ENCODE data around the gene PRPF18. TPM values are rescaled to one million over a fixed set of nuclear protein-coding genes. Genes with fewer than 3 reads are reported as not detected.
A peak's percentile ranks its signal among the peaks of the same experiment; 100 is the strongest.

Gene PRPF18
- total RNA-seq, 1 experiment from 2014 or later = 10.2 TPM

DNA sequence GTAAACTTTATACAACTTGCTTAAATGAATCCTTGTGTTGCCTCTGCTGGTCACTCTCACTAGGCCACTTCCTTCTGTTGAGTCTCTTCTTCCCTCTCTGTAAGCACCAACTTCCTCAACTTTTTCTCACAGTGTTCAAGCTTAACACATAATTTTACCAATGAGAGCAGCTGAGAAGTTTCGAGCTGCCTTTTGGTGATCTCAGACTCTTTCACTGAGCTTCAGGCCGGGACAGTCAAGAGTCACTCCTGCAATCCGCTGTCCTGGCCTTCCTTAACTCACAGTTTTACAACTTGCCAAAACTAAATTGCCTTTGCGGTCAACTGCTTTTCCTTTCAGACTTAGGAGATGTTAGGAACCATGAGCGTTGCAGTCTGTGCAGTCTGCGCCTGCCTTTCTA is 47.4 kb downstream of the PRPF18 start:
- Histone ChIP-seq H3K27ac (ENCODE audit: low read length) (no peak overlapping the region), H2AFZ (ENCODE audit: low read length) (no peak overlapping the region), H3K4me3 (ENCODE audit: low read length) (no peak overlapping the region), H3K4me2 (ENCODE audit: low read length) (no peak overlapping the region), H3K4me1 (ENCODE audit: insufficient read depth, low read length) (peaks cover 15% of the 10 kb centered on the region), H3K36me3 (ENCODE audit: low read depth, low read length) (no peaks in the 10 kb centered on the region), H3F3A (ENCODE audit: low read length, unreplicated experiment) (no peaks in the 10 kb centered on the region), H3K9me2 (replicated peaks; ENCODE audit: low read length) (no peaks in the 10 kb centered on the region), H4K20me1 (ENCODE audit: low read length) (no peaks in the 10 kb centered on the region), H3K9me3 (ENCODE audit: low read length) (no peaks in the 10 kb centered on the region), H3K27me3 (ENCODE audit: low read length) (no peaks in the 10 kb centered on the region), H3K79me2 (ENCODE audit: low read length) (no peaks in the 10 kb centered on the region), H3K9ac (ENCODE audit: low read length) (no peak overlapping the region)
- no TSS peak for BruUV-seq (replicated peaks)
- TF ChIP-seq, protein P1, sequence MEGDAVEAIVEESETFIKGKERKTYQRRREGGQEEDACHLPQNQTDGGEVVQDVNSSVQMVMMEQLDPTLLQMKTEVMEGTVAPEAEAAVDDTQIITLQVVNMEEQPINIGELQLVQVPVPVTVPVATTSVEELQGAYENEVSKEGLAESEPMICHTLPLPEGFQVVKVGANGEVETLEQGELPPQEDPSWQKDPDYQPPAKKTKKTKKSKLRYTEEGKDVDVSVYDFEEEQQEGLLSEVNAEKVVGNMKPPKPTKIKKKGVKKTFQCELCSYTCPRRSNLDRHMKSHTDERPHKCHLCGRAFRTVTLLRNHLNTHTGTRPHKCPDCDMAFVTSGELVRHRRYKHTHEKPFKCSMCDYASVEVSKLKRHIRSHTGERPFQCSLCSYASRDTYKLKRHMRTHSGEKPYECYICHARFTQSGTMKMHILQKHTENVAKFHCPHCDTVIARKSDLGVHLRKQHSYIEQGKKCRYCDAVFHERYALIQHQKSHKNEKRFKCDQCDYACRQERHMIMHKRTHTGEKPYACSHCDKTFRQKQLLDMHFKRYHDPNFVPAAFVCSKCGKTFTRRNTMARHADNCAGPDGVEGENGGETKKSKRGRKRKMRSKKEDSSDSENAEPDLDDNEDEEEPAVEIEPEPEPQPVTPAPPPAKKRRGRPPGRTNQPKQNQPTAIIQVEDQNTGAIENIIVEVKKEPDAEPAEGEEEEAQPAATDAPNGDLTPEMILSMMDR (conservative IDR thresholded peaks at IDR 0.05; ENCODE audit: low read depth, low read length) = no peak
- TF ChIP-seq EZH2phosphoT487 (IDR thresholded peaks at IDR 0.05; ENCODE audit: borderline replicate concordance, low read length) (no peak), EZH2 (IDR thresholded peaks at IDR 0.05; ENCODE audit: low read length, unreplicated experiment) (no peak)
- ChIA-PET POLR2A (ENCODE audit: unreplicated experiment) (no interaction called here), CTCF (no interaction called here)
- intact Hi-C loops (cut with micrococcal nuclease) = no loop called here
- ATAC-seq (no peak), DNase-seq (no peak)

DNA sequence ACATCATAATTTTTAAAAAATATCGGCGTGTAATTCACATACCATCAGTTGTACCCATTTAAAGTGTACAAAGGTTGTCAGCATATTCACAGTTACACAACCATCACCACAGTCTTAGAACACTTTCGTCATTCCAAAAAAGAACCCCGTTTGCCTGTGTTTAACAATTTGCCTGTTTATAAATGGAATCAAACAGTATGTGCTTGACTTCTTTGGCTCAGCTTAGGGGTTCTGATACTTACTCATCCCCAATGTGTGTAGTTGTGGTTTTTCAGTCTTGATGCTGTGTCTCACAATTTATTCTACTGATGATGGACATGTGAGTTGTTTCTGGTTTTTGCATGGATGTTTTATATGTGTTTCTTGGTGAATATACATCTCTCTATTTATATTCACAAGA is 50.0 kb downstream of the PRPF18 start:
- ATAC-seq = peak; percentile 13; the same call in 1 of the 2 replicates
- no peak overlapping the region for H3K27ac ChIP-seq (ENCODE audit: low read length)
- CTCF ChIA-PET = no interaction called here

DNA sequence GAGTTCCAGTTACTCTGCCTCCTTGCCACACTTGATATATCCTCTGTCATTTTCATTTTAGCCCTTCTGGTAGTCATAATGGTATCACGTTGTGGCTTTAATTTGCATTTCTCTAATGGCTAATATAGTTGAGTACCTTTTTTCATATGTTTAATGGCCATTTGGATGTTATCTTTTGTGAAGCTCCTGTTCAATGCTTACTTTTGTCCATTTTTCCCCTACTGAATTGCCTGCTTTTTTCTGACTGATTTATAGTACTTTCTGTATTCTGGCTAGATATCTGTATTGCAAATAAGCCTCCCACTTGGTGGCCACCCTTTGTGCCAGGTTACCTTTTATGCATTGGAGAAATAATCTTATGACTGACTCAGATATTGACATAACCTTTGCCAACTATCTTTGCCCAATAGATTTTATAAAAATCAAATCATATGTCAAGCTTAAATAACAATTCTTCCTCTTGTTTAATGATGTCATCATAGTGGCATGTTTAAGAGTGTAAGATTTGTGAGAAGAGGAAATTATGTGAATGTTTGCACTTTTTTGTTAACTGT is 50.6 kb downstream of the PRPF18 start:
- no peak overlapping the region for H3K27ac ChIP-seq (ENCODE audit: low read length)
- intact Hi-C loops (cut with micrococcal nuclease) = no loop called here

More for the DNA sequence above, 50.0 kb downstream of the PRPF18 start:
- DNase-seq = no peak
- POLR2A ChIA-PET (ENCODE audit: unreplicated experiment) = no interaction called here
- Histone ChIP-seq H3K4me1 (ENCODE audit: insufficient read depth, low read length) (peaks cover 15% of the 10 kb centered on the region), H2AFZ (ENCODE audit: low read length) (no peak overlapping the region), H3K9me3 (ENCODE audit: low read length) (no peaks in the 10 kb centered on the region), H3F3A (ENCODE audit: low read length, unreplicated experiment) (no peaks in the 10 kb centered on the region), H3K4me2 (ENCODE audit: low read length) (no peak overlapping the region), H3K9me2 (replicated peaks; ENCODE audit: low read length) (no peaks in the 10 kb centered on the region), H3K9ac (ENCODE audit: low read length) (no peak overlapping the region), H3K4me3 (ENCODE audit: low read length) (no peak overlapping the region), H3K79me2 (ENCODE audit: low read length) (no peaks in the 10 kb centered on the region), H3K36me3 (ENCODE audit: low read depth, low read length) (no peaks in the 10 kb centered on the region; the same call in 1 of the 2 replicates), H4K20me1 (ENCODE audit: low read length) (no peaks in the 10 kb centered on the region), H3K27me3 (ENCODE audit: low read length) (no peaks in the 10 kb centered on the region)
- intact Hi-C loops (cut with micrococcal nuclease) = no loop called here
- BruUV-seq (replicated peaks) = no TSS peak
- TF ChIP-seq EZH2phosphoT487 (IDR thresholded peaks at IDR 0.05; ENCODE audit: borderline replicate concordance, low read length) = no peak
- no peak for TF ChIP-seq EZH2 (IDR thresholded peaks at IDR 0.05; ENCODE audit: low read length, unreplicated experiment)
- TF ChIP-seq, protein P1 (conservative IDR thresholded peaks at IDR 0.05; ENCODE audit: low read depth, low read length) = no peak

More for the DNA sequence above, 50.6 kb downstream of the PRPF18 start:
- DNase-seq (peak; percentile 29), ATAC-seq (peak; percentile 82)
- Histone ChIP-seq H3K9me2 (replicated peaks; ENCODE audit: low read length) (no peaks in the 10 kb centered on the region), H3K9ac (ENCODE audit: low read length) (no peak overlapping the region), H3K9me3 (ENCODE audit: low read length) (no peaks in the 10 kb centered on the region), H2AFZ (ENCODE audit: low read length) (no peak overlapping the region), H4K20me1 (ENCODE audit: low read length) (no peaks in the 10 kb centered on the region), H3K4me3 (ENCODE audit: low read length) (no peak overlapping the region), H3F3A (ENCODE audit: low read length, unreplicated experiment) (no peaks in the 10 kb centered on the region), H3K79me2 (ENCODE audit: low read length) (no peaks in the 10 kb centered on the region), H3K4me2 (ENCODE audit: low read length) (no peak overlapping the region), H3K36me3 (ENCODE audit: low read depth, low read length) (peaks cover 6% of the 10 kb centered on the region), H3K27me3 (ENCODE audit: low read length) (no peaks in the 10 kb centered on the region), H3K4me1 (ENCODE audit: insufficient read depth, low read length) (peaks cover 15% of the 10 kb centered on the region)
- CTCF ChIA-PET = no interaction called here
- POLR2A ChIA-PET (ENCODE audit: unreplicated experiment) = no interaction called here
- BruUV-seq (replicated peaks) = no TSS peak
- TF ChIP-seq, protein P1 (conservative IDR thresholded peaks at IDR 0.05; ENCODE audit: low read depth, low read length) = no peak
- TF ChIP-seq EZH2 (IDR thresholded peaks at IDR 0.05; ENCODE audit: low read length, unreplicated experiment) (no peak), EZH2phosphoT487 (IDR thresholded peaks at IDR 0.05; ENCODE audit: borderline replicate concordance, low read length) (no peak)

All from PC-3 (cell line).